Measurements from ENCODE around the gene BIN1.

GRCh38 chr2:127049927-127050802 lies 56.8 kb downstream of the BIN1 start:
- TF ChIP-seq REST (IDR thresholded peaks at IDR 0.05; ENCODE audit: insufficient read depth in 1 of 2, low read depth in 2 of 2, low read length in 1 of 2): no peak
- no peak for TF ChIP-seq POLR2AphosphoS5 (IDR thresholded peaks at IDR 0.05; ENCODE audit: low read depth, low read length)
- peak; percentile 98 for TF ChIP-seq CTCF (IDR thresholded peaks at IDR 0.05)
- no peak for TF ChIP-seq SIN3A (IDR thresholded peaks at IDR 0.05; ENCODE audit: borderline replicate concordance, insufficient read depth, low read depth, low read length)
- TF ChIP-seq TCF7L2 (IDR thresholded peaks at IDR 0.05; ENCODE audit: low read depth, low read length): no peak

All from Panc1 (cell line).